ENCODE data around the gene LIMK2. TPM values are rescaled to one million over a fixed set of nuclear protein-coding genes. Genes with fewer than 3 reads are reported as not detected.

LIMK2 gene
- total RNA-seq, 1 donor from 2014 or later = 37.2 TPM

DNA sequence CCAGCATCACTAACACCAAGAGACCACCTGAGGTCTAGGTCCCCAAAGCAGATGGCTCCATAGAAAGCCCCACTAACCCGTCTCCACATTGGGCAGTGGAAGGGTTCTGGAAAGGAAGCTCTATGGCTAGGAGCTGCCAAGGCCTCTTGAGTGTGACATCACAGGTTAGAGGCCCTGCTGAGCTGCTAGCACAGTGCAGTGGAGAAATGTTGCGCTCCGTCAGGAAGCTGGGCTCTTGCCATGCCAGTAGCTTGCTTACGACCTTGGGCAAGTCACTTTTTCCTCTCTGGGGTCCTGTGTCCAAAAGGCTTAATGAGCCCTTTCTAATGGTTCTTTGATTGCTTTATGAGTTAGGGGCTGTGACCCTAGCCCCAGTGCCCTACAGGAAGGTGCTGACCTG lies 69.6 kb downstream of the LIMK2 start:
- TF ChIP-seq, protein P1, sequence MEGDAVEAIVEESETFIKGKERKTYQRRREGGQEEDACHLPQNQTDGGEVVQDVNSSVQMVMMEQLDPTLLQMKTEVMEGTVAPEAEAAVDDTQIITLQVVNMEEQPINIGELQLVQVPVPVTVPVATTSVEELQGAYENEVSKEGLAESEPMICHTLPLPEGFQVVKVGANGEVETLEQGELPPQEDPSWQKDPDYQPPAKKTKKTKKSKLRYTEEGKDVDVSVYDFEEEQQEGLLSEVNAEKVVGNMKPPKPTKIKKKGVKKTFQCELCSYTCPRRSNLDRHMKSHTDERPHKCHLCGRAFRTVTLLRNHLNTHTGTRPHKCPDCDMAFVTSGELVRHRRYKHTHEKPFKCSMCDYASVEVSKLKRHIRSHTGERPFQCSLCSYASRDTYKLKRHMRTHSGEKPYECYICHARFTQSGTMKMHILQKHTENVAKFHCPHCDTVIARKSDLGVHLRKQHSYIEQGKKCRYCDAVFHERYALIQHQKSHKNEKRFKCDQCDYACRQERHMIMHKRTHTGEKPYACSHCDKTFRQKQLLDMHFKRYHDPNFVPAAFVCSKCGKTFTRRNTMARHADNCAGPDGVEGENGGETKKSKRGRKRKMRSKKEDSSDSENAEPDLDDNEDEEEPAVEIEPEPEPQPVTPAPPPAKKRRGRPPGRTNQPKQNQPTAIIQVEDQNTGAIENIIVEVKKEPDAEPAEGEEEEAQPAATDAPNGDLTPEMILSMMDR (IDR thresholded peaks at IDR 0.05; ENCODE audit: insufficient read depth, low read length, poor library complexity, severe bottlenecking) = no peak
- H3K4me3 ChIP-seq (ENCODE audit: low read depth, low read length) = no peak overlapping the region
- no peaks in the 10 kb centered on the region for H3K36me3 ChIP-seq (ENCODE audit: control insufficient read depth, insufficient read depth, low read length)
- H3K27me3 ChIP-seq (ENCODE audit: control insufficient read depth, insufficient read depth, low read length) = no peaks in the 10 kb centered on the region
- no peak for DNase-seq (ENCODE audit: low read depth)

DNA sequence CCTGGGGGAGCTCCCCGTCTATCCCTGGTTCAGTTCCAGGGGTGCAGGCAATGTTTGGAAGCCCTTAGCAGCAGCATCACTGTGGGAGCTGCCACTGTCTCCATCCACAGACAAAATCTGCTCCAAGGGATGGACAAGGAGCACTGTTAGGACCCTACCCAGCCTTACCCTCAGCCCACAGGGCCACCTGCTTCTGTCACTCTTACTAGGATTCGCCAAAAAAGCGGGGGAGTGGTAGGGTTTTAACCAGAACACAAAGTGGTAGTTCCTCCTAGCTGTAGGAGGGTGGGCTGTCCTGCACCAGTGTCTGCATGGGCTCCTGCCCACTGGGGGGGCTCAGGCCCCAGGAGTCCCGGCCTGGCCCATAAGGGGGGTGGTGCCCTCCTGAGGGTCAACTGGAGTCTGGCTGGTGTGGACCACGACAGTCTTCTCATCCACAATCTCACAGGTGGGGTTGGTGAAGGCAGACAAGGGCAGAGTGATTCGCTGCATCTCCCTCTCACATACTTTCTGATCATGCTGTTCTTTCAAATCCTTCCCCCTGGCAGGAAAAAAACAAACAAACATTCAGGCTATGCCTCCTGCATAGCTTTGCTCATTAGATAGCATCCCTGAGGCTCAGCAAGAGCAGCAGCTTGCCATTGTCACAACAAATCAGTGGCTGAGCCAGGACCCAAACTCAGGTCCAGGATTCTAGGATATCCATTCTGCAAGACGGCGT lies 70.8 kb downstream of the LIMK2 start:
- H3K27me3 ChIP-seq (ENCODE audit: control insufficient read depth, insufficient read depth, low read length) = no peaks in the 10 kb centered on the region
- H3K4me3 ChIP-seq (ENCODE audit: low read depth, low read length) = no peak overlapping the region
- H3K36me3 ChIP-seq (ENCODE audit: control insufficient read depth, insufficient read depth, low read length) = no peaks in the 10 kb centered on the region
- TF ChIP-seq, protein P1 (IDR thresholded peaks at IDR 0.05; ENCODE audit: insufficient read depth, low read length, poor library complexity, severe bottlenecking) = no peak
- no peak for DNase-seq (ENCODE audit: low read depth)

DNA sequence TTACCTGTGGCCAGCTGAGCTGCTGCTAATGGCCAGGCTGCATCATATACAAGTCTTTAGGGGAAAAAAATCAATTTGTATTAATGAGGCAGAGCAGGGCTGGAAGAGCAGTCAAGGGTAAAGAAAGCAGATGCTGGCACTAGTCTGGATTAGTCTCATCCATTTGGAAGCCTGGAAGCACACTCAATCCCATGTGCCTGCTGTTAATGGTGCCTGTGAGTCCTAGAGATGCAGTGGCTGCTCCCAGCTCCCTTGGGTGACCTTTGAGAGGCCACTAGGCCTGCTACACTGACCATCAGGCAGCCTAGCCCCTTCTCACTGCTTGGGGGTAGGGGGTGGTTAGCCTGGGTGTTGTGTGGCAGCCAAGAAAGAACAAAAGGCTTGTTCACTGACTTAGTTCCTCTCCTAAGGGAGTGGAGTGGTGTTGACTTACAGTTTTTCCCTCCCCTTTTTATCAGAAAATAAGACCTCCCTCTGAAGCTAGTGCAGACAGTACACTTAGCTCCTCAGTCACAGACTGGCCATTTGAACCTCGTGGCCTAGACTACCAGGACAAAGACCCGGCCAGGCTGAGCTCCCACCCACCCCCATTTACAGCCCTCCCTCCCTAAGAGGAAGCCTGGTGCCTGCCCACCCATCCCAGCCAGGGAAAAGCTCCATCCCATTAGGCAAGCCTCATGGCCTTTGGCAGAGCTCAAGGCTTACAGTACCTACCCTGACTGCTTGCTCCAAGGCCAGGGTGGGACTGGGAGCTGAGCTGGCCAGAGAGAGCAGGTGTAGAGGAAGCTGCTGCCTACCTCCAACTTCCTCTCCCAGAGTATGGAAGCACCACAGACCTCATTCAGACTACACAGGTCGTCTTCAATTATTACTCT lies 72.4 kb downstream of the LIMK2 start:
- H3K4me3 ChIP-seq (ENCODE audit: low read depth, low read length) = no peak overlapping the region
- H3K27me3 ChIP-seq (ENCODE audit: control insufficient read depth, insufficient read depth, low read length) = no peaks in the 10 kb centered on the region
- TF ChIP-seq, protein P1 (IDR thresholded peaks at IDR 0.05; ENCODE audit: insufficient read depth, low read length, poor library complexity, severe bottlenecking) = no peak
- peaks cover 5% of the 10 kb centered on the region for H3K36me3 ChIP-seq (ENCODE audit: control insufficient read depth, insufficient read depth, low read length)
- no peak for DNase-seq (ENCODE audit: low read depth)

DNA sequence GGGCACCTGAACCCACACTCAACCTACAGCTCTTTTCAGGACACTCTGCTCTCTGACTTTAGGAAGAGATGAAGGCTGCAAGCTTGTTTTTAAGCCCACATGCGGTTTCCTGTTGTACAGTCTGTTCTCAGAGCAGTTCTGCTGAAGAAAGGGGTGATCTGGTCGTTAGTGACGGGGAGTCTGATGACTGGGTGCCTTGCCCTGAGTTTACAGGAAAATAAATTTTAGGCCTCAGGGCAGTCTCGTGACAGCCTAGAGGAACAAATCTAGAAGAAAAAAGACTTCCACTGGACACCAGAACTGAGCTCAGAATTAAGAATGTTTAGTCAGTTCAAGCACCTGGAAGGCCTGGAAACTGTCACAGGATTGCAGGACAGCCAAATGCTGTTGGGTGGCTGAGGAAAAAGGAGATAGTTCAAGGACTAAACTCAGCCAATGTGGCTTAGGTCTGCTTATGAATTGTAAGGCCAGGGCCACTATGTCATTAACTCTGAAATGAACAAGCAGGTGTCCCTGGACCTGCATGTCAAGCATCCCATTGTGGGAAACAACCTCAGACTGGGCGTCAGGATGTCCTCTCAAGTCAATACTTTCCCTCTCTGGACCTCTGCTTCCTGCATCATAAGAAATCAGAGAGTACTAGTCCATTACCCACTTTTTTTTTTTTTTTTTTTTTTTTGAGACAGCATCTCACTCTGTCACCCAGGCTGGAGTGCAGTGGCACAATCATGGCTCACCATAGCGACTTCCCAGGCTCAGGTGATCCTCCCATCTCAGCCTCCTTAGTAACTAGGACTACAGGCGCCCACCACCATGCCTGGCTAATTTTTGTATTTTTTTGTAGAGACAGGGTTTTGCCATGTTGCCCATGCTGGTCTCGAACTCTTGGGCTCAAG lies 74.5 kb downstream of the LIMK2 start:
- TF ChIP-seq, protein P1 (IDR thresholded peaks at IDR 0.05; ENCODE audit: insufficient read depth, low read length, poor library complexity, severe bottlenecking) = no peak
- Histone ChIP-seq H3K36me3 (ENCODE audit: control insufficient read depth, insufficient read depth, low read length) (peaks cover 6% of the 10 kb centered on the region), H3K27me3 (ENCODE audit: control insufficient read depth, insufficient read depth, low read length) (no peaks in the 10 kb centered on the region), H3K4me3 (ENCODE audit: low read depth, low read length) (no peak overlapping the region)
- DNase-seq (ENCODE audit: low read depth) = no peak

DNA sequence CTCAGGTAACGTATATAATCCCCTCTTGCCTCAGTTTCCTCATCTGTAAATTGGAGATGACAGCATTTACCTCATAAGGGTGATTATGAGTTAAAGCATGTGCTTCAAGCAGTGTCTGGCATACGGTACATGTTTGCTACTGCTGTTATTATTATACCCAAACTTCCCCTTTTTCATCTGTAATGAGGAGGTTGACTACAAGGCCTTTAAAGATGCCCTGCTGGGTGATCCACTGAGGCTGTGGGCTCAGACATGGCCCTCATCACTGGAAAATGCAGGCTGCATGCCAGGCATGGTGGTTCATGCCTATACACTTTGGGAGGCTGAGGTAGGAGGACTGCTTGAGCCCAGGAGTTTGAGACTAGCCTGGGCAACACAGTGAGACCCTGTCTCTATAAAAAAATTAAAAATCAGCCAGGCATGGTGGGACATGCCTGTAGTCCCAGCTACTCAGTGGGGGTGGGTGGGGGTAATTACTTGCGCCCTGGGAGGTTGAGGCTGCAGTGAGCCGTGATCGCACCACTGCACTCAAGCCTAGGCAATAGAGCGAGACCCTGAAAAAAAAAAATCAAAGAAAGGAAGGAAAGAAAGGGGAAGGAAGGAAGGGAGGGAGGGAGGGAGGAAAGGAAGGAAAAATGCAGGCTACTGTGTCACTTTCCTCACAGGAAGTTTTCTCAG lies 75.9 kb downstream of the LIMK2 start:
- H3K4me3 ChIP-seq (ENCODE audit: low read depth, low read length) = no peak overlapping the region
- H3K36me3 ChIP-seq (ENCODE audit: control insufficient read depth, insufficient read depth, low read length) = peaks cover 6% of the 10 kb centered on the region
- H3K27me3 ChIP-seq (ENCODE audit: control insufficient read depth, insufficient read depth, low read length) = no peaks in the 10 kb centered on the region
- no peak for DNase-seq (ENCODE audit: low read depth)
- TF ChIP-seq, protein P1 (IDR thresholded peaks at IDR 0.05; ENCODE audit: insufficient read depth, low read length, poor library complexity, severe bottlenecking) = no peak

Measured in kidney epithelial cell (primary cell).